HFFc6 (cell line): ENCODE measurements around the gene ZNF714. TPM values are rescaled to one million over a fixed set of nuclear protein-coding genes. Genes with fewer than 3 reads are reported as not detected.

Experiments used
- DNase-seq: peaks from one replicate; pipeline ENCODE4 v3.0.0-alpha.2; 2018
- H3K27ac Mint-ChIP-seq: 2 replicates; pipeline ENCODE4 v1.8.0; 2020; ENCODE audit warnings: mild to moderate bottlenecking, mixed read lengths
- H3K27me3 Mint-ChIP-seq: 2 replicates; pipeline ENCODE4 v1.8.0; 2021; ENCODE audit warnings: mild to moderate bottlenecking, moderate library complexity, mixed read lengths; ENCODE audit not compliant: insufficient read depth
- H3K36me3 Mint-ChIP-seq: 2 replicates; pipeline ENCODE4 v1.8.0; 2021; ENCODE audit warnings: low read depth, mixed read lengths
- H3K4me1 Mint-ChIP-seq: 2 replicates; pipeline ENCODE4 v1.8.0; 2020; ENCODE audit warnings: low read depth, mixed read lengths
- H3K4me3 Mint-ChIP-seq: 2 replicates; pipeline ENCODE4 v1.8.0; 2020; ENCODE audit warnings: mild to moderate bottlenecking, moderate library complexity, mixed read lengths
- H3K9me3 Mint-ChIP-seq: 2 replicates; pipeline ENCODE4 v1.8.0; 2020; ENCODE audit warnings: mild to moderate bottlenecking, mixed read lengths
- CTCF ChIP-seq: fragments of 200-600 bp; sonication (generic); IDR thresholded peaks from 2 replicates; pipeline ENCODE4 v1.5.0; 2021; ENCODE audit warnings: antibody characterized with exemption, mild to moderate bottlenecking
- total RNA-seq, 6 experiments: library from RNA; stranded (reverse); fragmentation: NEBNext Ultra II Directional; extraction: Animal tissue kit (Norgen Biotek cat#: 25700); gene quantifications; 2 replicates in 1 of 6; 3 replicates in 5 of 6; pipeline ENCODE4 v1.2.3, GENCODE V29; 2021

ZNF714 gene
- total RNA-seq, 6 experiments from 2014 or later = 5.4 to 10.8 (median 8.6) TPM

- Mint-ChIP-seq H3K9me3 (no peaks in the 10 kb centered on the region), H3K36me3 (peaks cover 47% of the 10 kb centered on the region), H3K27ac (no peak overlapping the region), H3K27me3 (no peaks in the 10 kb centered on the region), H3K4me3 (no peak overlapping the region), H3K4me1 (no peaks in the 10 kb centered on the region)
- DNase-seq = no peak
- no peak for TF ChIP-seq CTCF
These were observed 16.3 kb downstream of the ZNF714 start for GRCh38 chr19:21098291-21098690.

- Mint-ChIP-seq H3K27me3 (no peaks in the 10 kb centered on the region; the same call in 1 of the 2 replicates), H3K36me3 (peaks cover 47% of the 10 kb centered on the region), H3K4me1 (no peaks in the 10 kb centered on the region), H3K9me3 (no peaks in the 10 kb centered on the region), H3K27ac (no peak overlapping the region), H3K4me3 (no peak overlapping the region)
- no peak for TF ChIP-seq CTCF
- DNase-seq = no peak
These were observed 19.7 kb downstream of the ZNF714 start for GRCh38 chr19:21101521-21102242.

- TF ChIP-seq CTCF = no peak
- no peak for DNase-seq
- H3K9me3 Mint-ChIP-seq = peaks cover 7% of the 10 kb centered on the region
These were observed 27.1 kb downstream of the ZNF714 start for GRCh38 chr19:21109116-21109515.

GRCh38 chr19:21110183-21110582 lies 28.2 kb downstream of the ZNF714 start:
- Mint-ChIP-seq H3K27me3 (no peaks in the 10 kb centered on the region; the same call in 1 of the 2 replicates), H3K4me3 (no peak overlapping the region), H3K27ac (no peak overlapping the region), H3K36me3 (peaks cover 64% of the 10 kb centered on the region), H3K4me1 (peaks cover 15% of the 10 kb centered on the region; the same call in 1 of the 2 replicates), H3K9me3 (peaks cover 16% of the 10 kb centered on the region)
- no peak for TF ChIP-seq CTCF
- DNase-seq = no peak

More at GRCh38 chr19:21109116-21109515, 27.1 kb downstream of the ZNF714 start:
- no peak overlapping the region for H3K4me3 Mint-ChIP-seq
- H3K36me3 Mint-ChIP-seq = peaks cover 60% of the 10 kb centered on the region
- no peak overlapping the region for H3K27ac Mint-ChIP-seq
- no peaks in the 10 kb centered on the region; the same call in 1 of the 2 replicates for H3K27me3 Mint-ChIP-seq
- H3K4me1 Mint-ChIP-seq = peaks cover 15% of the 10 kb centered on the region; the same call in 1 of the 2 replicates

- H3K27ac Mint-ChIP-seq = no peak overlapping the region
- H3K4me3 Mint-ChIP-seq = no peak overlapping the region
- peaks cover 20% of the 10 kb centered on the region for H3K4me1 Mint-ChIP-seq
- peaks cover 73% of the 10 kb centered on the region for H3K36me3 Mint-ChIP-seq
- H3K27me3 Mint-ChIP-seq = no peaks in the 10 kb centered on the region
- TF ChIP-seq CTCF = no peak
- peaks cover 39% of the 10 kb centered on the region for H3K9me3 Mint-ChIP-seq
- DNase-seq = no peak
These were observed 33.4 kb downstream of the ZNF714 start for GRCh38 chr19:21115430-21115829.
